IPS-20b (cell line): ENCODE results near the gene ATP6V1C2.

Experiments
- H3K27ac ChIP-seq: one replicate; pipeline ENCODE4 v1.5.1; 2013; ENCODE audit warnings: low read length
- H3K27me3 ChIP-seq: 2 replicates; pipeline ENCODE4 v1.6.1; 2013; ENCODE audit warnings: mild to moderate bottlenecking, low read length, inconsistent platforms; ENCODE audit not compliant: insufficient read depth
- H3K36me3 ChIP-seq: 2 replicates; pipeline ENCODE4 v1.6.1; 2013; ENCODE audit warnings: low read depth, mild to moderate bottlenecking, inconsistent platforms, low read length, moderate library complexity; ENCODE audit not compliant: insufficient read depth
- H3K4me1 ChIP-seq: 2 replicates; pipeline ENCODE4 v1.6.1; 2013; ENCODE audit warnings: mild to moderate bottlenecking, control low read depth, inconsistent platforms, low read length, moderate library complexity; ENCODE audit not compliant: insufficient read depth
- H3K4me3 ChIP-seq: 2 replicates; pipeline ENCODE4 v1.5.1; 2013; ENCODE audit warnings: mild to moderate bottlenecking, low read length, inconsistent platforms
- H3K9ac ChIP-seq: 2 replicates; pipeline ENCODE4 v1.6.1; 2013; ENCODE audit warnings: low read depth, mild to moderate bottlenecking, inconsistent platforms, low read length, moderate library complexity
- H3K9me3 ChIP-seq: 2 replicates; pipeline ENCODE4 v1.6.1; 2013; ENCODE audit warnings: mild to moderate bottlenecking, low read depth, low read length, inconsistent platforms; ENCODE audit not compliant: insufficient read depth

ATP6V1C2 gene, protein sequence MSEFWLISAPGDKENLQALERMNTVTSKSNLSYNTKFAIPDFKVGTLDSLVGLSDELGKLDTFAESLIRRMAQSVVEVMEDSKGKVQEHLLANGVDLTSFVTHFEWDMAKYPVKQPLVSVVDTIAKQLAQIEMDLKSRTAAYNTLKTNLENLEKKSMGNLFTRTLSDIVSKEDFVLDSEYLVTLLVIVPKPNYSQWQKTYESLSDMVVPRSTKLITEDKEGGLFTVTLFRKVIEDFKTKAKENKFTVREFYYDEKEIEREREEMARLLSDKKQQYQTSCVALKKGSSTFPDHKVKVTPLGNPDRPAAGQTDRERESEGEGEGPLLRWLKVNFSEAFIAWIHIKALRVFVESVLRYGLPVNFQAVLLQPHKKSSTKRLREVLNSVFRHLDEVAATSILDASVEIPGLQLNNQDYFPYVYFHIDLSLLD

DNA sequence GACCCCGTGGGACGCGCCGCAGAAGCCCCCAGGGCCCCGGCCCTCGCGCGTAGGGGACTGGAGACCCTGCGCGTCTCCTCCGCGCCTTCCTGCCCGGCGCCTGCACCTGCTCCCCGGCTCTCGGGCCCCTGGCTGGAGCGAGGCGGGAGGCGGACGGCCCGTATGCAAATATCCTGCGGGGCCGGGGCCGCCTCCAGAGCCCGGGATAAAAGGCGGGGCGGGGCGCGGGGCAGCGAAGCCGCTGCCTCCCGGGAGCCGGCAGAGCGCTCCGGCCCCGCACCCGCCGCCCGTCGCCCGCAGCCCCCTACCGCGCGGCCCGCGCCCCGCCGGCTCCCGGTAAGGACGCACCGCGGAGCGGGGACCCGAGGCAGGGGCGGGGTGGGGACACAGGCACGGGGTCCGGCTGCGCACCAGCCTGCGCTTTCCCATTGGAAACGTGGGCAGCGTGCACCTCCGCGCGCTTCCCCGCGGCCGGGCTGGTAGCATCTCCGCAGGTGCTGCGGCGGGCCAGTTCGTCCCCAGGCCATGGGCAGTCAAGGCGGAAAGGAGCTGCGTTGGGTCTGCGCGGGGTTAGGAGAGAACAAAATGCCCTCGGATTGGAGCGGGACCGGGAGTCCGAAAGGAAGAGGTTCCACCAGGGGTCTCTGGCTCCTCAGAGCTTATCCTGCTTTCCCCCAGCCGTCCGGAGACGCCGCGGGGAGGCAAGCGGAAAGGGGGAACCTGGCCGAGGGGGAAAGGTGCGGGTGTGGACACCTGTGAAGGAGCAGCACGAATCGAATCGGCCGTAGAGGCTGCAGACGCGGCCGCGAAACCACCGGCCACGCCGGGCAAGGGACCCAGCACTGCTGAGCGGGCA lies at the start of gene ATP6V1C2:
Gene ATP6V1C2, plus strand, starts transcription at position 235 of the 856 bp plus-strand sequence. CDS start 1,220 bp downstream, outside the sequence.
- H3K4me3 ChIP-seq = peak within 1 kb of the TSS; percentile 75
- no peaks in the 10 kb centered on the region for H3K36me3 ChIP-seq
- H3K27ac ChIP-seq = no peak within 1 kb of the TSS
- peaks cover 4% of the 10 kb centered on the region; the same call in 1 of the 2 replicates for H3K4me1 ChIP-seq
- peak within 1 kb of the TSS; percentile 31; the same call in 1 of the 2 replicates for H3K9ac ChIP-seq
- peaks cover 91% of the 10 kb centered on the region for H3K27me3 ChIP-seq
- no peaks in the 10 kb centered on the region for H3K9me3 ChIP-seq

DNA sequence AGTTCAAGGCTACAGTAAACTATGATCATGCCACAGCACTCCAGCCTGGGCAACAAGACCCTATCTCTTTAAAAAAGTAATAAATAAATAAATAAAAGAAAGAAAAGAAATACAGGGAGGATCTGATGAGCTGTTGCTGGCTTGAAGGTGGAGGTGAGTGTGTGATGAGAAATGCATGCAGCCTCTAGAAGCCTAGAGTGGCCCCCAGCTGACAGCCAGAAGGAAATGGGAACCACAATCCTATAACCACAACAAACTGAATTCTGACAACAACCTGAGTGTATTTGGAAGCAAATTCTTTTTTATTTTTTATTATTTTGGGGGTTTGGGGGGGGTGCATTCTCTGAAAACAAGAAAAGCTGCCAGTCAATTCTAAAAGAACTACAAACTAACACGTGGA lies 46.3 kb upstream of the ATP6V1C2 start:
- H3K9ac ChIP-seq = no peak overlapping the region
- H3K9me3 ChIP-seq = no peaks in the 10 kb centered on the region
- peaks cover 58% of the 10 kb centered on the region for H3K36me3 ChIP-seq
- H3K4me1 ChIP-seq = no peaks in the 10 kb centered on the region
- no peak overlapping the region for H3K4me3 ChIP-seq
- no peaks in the 10 kb centered on the region for H3K27me3 ChIP-seq
- H3K27ac ChIP-seq = no peak overlapping the region

DNA sequence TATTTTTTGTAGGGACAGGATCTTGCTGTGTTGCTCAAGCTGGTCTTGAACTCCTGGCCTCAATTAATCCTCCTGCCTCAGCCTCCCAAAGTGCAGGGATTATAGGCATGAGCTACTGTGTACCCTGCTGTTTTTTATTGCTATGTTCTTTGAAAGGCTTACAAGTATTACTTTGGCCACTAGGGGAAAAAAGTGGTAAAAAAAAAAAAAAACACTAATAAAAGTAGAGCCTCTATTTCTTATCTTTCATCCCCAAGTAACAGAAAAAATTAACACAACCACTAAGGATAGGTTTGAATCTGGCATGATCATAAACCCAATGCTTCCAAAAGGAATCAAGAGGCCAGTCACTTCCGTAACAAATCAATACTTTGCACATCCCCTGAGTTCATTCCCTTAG lies 43.2 kb upstream of the ATP6V1C2 start:
- no peaks in the 10 kb centered on the region for H3K27me3 ChIP-seq
- H3K4me1 ChIP-seq = no peaks in the 10 kb centered on the region
- H3K9me3 ChIP-seq = no peaks in the 10 kb centered on the region
- no peak overlapping the region for H3K9ac ChIP-seq
- peaks cover 63% of the 10 kb centered on the region for H3K36me3 ChIP-seq
- H3K27ac ChIP-seq = no peak overlapping the region
- H3K4me3 ChIP-seq = no peak overlapping the region

DNA sequence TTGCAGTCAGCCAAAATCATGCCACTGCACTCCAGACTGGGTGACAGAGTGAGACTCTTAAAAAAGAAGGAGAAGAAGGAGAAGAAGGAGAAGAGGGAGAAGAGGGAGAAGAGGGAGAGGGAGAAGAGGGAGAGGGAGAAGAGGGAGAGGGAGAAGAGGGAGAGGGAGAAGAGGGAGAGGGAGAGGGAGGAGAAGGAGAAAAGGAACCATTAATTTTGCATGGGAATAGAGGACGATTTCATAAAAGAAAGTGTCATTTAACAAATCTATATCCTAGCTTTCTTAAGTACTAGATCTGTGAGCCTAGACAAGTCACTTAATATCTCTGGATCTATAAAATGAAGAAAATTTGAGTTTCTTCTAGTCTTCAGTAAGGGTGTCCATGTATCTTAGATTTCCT lies 41.2 kb upstream of the ATP6V1C2 start:
- no peak overlapping the region for H3K9ac ChIP-seq
- H3K36me3 ChIP-seq = peaks cover 59% of the 10 kb centered on the region
- no peaks in the 10 kb centered on the region for H3K27me3 ChIP-seq
- no peak overlapping the region for H3K27ac ChIP-seq
- no peaks in the 10 kb centered on the region for H3K9me3 ChIP-seq
- no peaks in the 10 kb centered on the region for H3K4me1 ChIP-seq
- H3K4me3 ChIP-seq = no peak overlapping the region

DNA sequence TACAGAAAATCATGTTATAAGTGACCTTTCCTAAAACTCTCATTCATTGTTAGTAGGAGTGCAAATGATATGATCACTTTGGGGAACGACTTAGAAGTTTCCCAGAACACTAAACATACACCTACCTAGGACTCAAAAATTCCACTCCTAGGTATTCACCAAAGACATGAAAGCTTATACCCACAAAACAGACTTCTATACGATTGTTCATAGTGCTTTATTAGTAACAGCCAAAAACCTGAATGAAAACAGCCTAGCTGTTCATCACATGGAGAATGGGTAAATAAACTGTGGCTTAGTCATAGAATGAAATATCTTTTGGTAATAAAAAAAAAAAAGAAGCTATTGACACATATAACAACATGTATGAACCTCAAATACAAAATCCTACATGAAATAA lies 40.5 kb upstream of the ATP6V1C2 start:
- no peak overlapping the region for H3K27ac ChIP-seq
- no peaks in the 10 kb centered on the region for H3K4me1 ChIP-seq
- H3K9ac ChIP-seq = no peak overlapping the region
- no peak overlapping the region for H3K4me3 ChIP-seq
- H3K27me3 ChIP-seq = no peaks in the 10 kb centered on the region
- peaks cover 53% of the 10 kb centered on the region for H3K36me3 ChIP-seq
- H3K9me3 ChIP-seq = no peaks in the 10 kb centered on the region

DNA sequence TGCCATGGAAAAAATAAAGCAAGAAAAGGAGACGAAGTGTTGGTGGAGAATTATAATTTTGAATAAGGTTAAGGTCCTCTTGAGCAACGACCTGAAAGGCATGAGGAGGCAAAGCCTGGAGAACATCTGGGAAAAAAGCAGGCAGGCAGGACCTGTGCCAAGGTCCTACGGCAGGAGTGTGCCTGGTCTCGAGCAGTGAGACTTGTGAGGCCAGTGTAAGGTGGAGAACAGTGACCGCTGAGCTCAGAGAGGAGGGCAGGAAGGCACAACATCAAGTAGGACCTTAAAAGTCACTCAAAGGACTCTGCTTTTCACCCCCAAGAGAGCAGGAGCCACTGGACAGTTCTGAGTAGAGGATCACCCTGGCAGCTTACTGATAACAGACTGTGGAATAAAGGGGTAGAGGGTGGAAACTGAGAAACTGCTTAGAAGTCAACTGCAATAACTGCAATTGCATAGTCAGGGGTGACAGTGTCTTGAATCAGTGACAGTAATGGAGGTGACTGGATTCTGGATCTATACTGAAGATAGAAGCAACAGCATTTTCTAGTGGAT lies 35.2 kb upstream of the ATP6V1C2 start:
- H3K4me1 ChIP-seq = peaks cover 10% of the 10 kb centered on the region; the same call in 1 of the 2 replicates
- H3K36me3 ChIP-seq = peaks cover 31% of the 10 kb centered on the region
- no peaks in the 10 kb centered on the region for H3K27me3 ChIP-seq
- no peaks in the 10 kb centered on the region for H3K9me3 ChIP-seq
- H3K27ac ChIP-seq = no peak overlapping the region
- H3K9ac ChIP-seq = no peak overlapping the region
- no peak overlapping the region for H3K4me3 ChIP-seq

DNA sequence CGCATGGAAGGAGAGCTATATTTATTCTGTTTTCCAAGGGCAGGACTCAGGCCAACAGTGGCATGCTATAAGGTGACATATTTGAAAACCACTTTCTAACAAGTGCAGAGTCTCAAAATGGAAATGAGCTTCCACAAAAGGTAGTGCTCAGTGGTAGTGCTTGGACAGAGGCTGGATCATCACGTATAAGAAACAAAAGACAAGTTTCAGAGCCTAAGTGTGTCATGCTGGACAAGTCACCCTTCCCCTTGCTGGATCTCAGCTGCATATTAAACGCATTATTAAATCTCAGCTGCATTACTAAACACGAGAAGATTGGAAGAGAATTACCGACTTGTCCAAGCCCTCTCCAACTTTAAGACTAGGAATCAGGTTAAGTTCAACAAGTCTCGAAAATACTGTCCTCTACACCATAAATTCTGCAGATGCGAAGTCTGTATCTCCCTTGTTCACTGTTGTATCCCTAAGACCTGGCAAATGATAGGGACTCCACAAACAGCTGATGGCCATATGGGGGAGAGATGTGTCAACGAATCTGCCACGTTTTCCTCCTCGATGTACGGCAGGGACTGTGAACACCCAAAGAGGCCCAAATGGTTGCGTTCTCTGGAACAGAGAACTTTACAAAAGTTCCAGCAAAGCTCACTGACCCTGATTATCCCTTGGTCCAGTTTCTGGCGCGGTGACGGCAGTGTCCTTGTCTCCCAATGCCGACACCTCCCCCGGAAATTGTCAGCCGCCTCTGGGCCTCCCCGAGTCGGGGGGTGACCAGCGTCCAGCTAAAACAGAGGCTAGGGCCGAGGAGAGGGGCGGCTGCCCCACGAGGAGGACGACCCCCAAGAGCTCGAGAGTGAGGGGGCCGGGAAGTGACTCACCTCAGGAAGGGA lies 32.3 kb upstream of the ATP6V1C2 start:
- no peaks in the 10 kb centered on the region for H3K9me3 ChIP-seq
- H3K4me3 ChIP-seq = peak overlapping the region; percentile 97
- no peaks in the 10 kb centered on the region for H3K27me3 ChIP-seq
- peaks cover 10% of the 10 kb centered on the region; the same call in 1 of the 2 replicates for H3K4me1 ChIP-seq
- peak overlapping the region; percentile 90 for H3K9ac ChIP-seq
- 0 out of 2 replicates have a peak, but pooled peaks cover 5% of the 10 kb centered on the region for H3K36me3 ChIP-seq
- H3K27ac ChIP-seq = no peak overlapping the region

DNA sequence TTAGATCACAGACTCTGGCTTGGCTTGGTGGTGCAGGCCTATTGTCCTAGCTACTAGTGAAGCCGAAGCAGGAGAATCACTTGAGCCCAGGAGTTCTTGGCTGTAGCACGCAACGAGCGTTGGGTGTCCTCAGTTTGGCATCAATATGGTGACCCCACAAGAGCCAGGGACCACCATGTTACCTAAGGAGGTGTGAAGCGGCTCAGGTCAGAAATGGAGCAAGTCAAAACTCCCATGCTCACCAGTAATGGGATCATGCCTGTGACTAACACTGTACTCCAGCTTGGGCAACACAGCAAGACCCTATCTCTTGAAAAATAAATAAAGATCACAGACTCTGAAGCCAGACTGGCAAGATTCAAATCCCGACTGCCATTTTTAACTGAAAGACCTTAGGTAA lies 29.9 kb upstream of the ATP6V1C2 start:
- Histone ChIP-seq H3K4me3 (no peak overlapping the region), H3K27ac (no peak overlapping the region)

DNA sequence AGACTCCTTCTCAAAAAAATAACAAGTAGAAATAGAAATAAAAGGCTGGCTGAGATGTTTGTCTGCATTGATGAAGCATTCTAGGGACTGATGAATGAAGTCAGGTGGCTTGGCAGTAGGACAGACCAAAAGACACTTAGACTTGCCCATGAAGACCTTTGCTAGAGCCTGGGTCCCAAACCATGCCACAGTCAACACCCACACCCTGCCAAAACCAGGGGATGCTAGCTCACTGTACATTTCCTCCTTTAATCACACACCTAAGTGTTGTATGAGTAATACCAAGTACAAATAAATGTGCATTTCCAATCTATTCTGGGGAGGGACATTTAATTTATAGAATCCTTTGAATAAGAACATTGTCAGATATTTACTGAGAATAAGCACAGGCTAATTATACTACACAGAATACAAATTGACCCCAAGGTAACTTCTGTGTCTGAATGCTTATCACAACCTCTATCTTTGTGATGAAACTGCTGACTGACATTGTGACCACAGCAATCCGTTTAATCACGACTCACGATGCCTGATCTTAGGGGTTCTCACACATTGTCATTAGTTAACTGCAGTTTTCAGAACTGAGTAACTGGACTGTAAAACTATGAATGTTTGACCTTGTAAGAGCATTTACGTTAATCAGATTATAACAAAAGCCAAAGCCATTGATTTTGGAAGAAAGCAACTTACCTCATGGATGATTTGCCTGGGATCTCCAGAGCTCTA lies 21.2 kb upstream of the ATP6V1C2 start:
- H3K27ac ChIP-seq = no peak overlapping the region
- H3K4me3 ChIP-seq = no peak overlapping the region

More for the DNA sequence above, 29.9 kb upstream of the ATP6V1C2 start:
- H3K27me3 ChIP-seq = no peaks in the 10 kb centered on the region
- peaks cover 10% of the 10 kb centered on the region; the same call in 1 of the 2 replicates for H3K4me1 ChIP-seq
- no peaks in the 10 kb centered on the region for H3K36me3 ChIP-seq
- H3K9me3 ChIP-seq = no peaks in the 10 kb centered on the region
- H3K9ac ChIP-seq = no peak overlapping the region

DNA sequence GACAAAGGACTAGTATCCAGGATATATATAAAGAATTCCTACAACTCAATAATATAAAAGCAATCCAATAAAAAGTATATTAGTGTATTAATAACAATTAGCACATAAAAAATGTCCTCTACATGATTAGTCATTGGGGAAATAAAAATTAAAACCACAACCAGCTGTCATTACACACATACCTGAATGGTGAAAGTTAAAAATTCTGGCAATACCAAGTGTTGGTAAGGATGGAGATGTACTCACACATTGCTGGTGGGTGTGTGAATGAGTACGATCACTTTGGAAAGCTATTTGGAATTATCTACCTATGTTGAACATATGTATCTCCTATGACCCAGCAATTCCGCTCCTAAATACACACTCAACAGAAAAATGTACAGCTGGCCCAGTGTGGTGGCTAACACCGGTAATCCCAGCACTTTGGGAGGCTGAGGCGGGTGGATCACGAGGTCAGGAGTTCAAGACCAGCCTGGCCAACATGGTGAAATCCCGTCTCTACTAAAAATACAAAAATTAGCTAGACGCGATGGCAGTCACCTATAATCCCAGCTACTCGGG lies 17.3 kb upstream of the ATP6V1C2 start:
- Histone ChIP-seq H3K27me3 (no peaks in the 10 kb centered on the region), H3K36me3 (no peaks in the 10 kb centered on the region), H3K4me3 (no peak overlapping the region), H3K27ac (no peak overlapping the region), H3K4me1 (no peaks in the 10 kb centered on the region), H3K9me3 (no peaks in the 10 kb centered on the region), H3K9ac (no peak overlapping the region)

More for the DNA sequence above, 21.2 kb upstream of the ATP6V1C2 start:
- Histone ChIP-seq H3K4me1 (no peaks in the 10 kb centered on the region), H3K27me3 (no peaks in the 10 kb centered on the region), H3K36me3 (no peaks in the 10 kb centered on the region), H3K9me3 (no peaks in the 10 kb centered on the region), H3K9ac (no peak overlapping the region)
